ENCODE data around the gene KDM2A.

DNA sequence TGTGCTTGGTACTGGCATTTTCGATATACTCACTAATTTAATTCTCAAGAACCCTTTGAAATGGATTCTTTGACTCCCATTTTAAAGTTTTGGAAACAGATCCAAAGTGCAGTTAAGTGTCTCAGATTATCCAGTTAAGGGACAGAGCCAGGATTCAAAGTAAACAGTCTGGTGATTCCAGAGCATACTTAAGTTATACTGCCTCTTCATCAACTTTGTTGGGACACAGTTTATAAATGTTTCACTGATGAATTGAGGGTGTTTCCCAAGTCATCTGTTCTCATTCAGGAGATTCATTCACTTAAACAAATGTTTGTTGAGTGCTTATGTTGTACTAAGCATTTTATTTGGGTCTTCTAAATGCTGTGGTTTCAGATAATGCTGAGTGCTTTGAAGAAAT lies 17.1 kb downstream of the KDM2A start:
- TF ChIP-seq POLR2A (IDR thresholded peaks at IDR 0.05): no peak
- TF ChIP-seq, protein P1, sequence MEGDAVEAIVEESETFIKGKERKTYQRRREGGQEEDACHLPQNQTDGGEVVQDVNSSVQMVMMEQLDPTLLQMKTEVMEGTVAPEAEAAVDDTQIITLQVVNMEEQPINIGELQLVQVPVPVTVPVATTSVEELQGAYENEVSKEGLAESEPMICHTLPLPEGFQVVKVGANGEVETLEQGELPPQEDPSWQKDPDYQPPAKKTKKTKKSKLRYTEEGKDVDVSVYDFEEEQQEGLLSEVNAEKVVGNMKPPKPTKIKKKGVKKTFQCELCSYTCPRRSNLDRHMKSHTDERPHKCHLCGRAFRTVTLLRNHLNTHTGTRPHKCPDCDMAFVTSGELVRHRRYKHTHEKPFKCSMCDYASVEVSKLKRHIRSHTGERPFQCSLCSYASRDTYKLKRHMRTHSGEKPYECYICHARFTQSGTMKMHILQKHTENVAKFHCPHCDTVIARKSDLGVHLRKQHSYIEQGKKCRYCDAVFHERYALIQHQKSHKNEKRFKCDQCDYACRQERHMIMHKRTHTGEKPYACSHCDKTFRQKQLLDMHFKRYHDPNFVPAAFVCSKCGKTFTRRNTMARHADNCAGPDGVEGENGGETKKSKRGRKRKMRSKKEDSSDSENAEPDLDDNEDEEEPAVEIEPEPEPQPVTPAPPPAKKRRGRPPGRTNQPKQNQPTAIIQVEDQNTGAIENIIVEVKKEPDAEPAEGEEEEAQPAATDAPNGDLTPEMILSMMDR (IDR thresholded peaks at IDR 0.05): no peak
